Stimulated activated CD4-positive, alpha-beta T cell treated with anti-CD3 and anti-CD28 coated beads, Interleukin-4, amount 100 ng/mL, for 4 hours (primary cell): ENCODE results near the gene ADGRG1.
A peak's percentile ranks its signal among the peaks of the same experiment; 100 is the strongest.

ENCODE experiments used
- DNase-seq, 2 experiments: peaks; one replicate each; pipeline ENCODE4 v3.0.0-alpha.2; 2020

The ADGRG1 gene

GRCh38 chr16:57636184-57636583 lies 7.8 kb downstream of the ADGRG1 start:
- no peak for DNase-seq

GRCh38 chr16:57637020-57637419 lies 8.6 kb downstream of the ADGRG1 start:
- DNase-seq = no peak

GRCh38 chr16:57637424-57637823 lies 9.0 kb downstream of the ADGRG1 start:
- DNase-seq = no peak

GRCh38 chr16:57637965-57638364 lies 9.5 kb downstream of the ADGRG1 start:
- DNase-seq = no peak

GRCh38 chr16:57638381-57638780 lies 10.0 kb downstream of the ADGRG1 start:
- no peak for DNase-seq

- no peak for DNase-seq
Measured at GRCh38 chr16:57639172-57639887, 10.9 kb downstream of the ADGRG1 start.

- DNase-seq = no peak
Measured at GRCh38 chr16:57640185-57640584, 11.8 kb downstream of the ADGRG1 start.

GRCh38 chr16:57640612-57641011 lies 12.2 kb downstream of the ADGRG1 start:
- no peak for DNase-seq

GRCh38 chr16:57642160-57643135 lies 14.0 kb downstream of the ADGRG1 start:
- DNase-seq = no peak

- DNase-seq = no peak
Measured at GRCh38 chr16:57643147-57643874, 14.9 kb downstream of the ADGRG1 start.

- DNase-seq = no peak
Measured at GRCh38 chr16:57643910-57644309, 15.5 kb downstream of the ADGRG1 start.

GRCh38 chr16:57644383-57645014 lies 16.1 kb downstream of the ADGRG1 start:
- DNase-seq = no peak

GRCh38 chr16:57645169-57645568 lies 16.7 kb downstream of the ADGRG1 start:
- no peak for DNase-seq

GRCh38 chr16:57645691-57646387 lies 17.4 kb downstream of the ADGRG1 start:
- no peak for DNase-seq

- no peak for DNase-seq
Measured at GRCh38 chr16:57646388-57647039, 18.1 kb downstream of the ADGRG1 start.

- no peak for DNase-seq
Measured at GRCh38 chr16:57647136-57647875, 18.9 kb downstream of the ADGRG1 start.

- DNase-seq = no peak
Measured at GRCh38 chr16:57648125-57648524, 19.7 kb downstream of the ADGRG1 start.

GRCh38 chr16:57648581-57649442 lies 20.4 kb downstream of the ADGRG1 start:
- peak; percentile 69 to 80 for DNase-seq

GRCh38 chr16:57649443-57649751 lies 21.0 kb downstream of the ADGRG1 start:
- no peak for DNase-seq

GRCh38 chr16:57649846-57650245 lies 21.4 kb downstream of the ADGRG1 start:
- no peak for DNase-seq
